PFSK-1 (cell line): ENCODE data around the gene PODN.

Experiments
- POLR2AphosphoS5 ChIP-seq: IDR thresholded peaks from 2 replicates; pipeline ENCODE4 v1.6.1; 2012; ENCODE audit warnings: low read depth, mild to moderate bottlenecking, control low read depth, low read length, moderate library complexity
- SIN3A ChIP-seq: IDR thresholded peaks from 2 replicates; pipeline ENCODE4 v1.6.1; 2012; ENCODE audit warnings: mild to moderate bottlenecking, low read length, moderate library complexity, borderline replicate concordance; ENCODE audit not compliant: insufficient read depth
- TAF1 ChIP-seq: IDR thresholded peaks from 2 replicates; pipeline ENCODE4 v1.6.1; 2012; ENCODE audit warnings: low read length, control low read depth, borderline replicate concordance; ENCODE audit not compliant: insufficient read depth
- TF ChIP-seq, protein P1 (sequence below), 2 experiments: IDR thresholded peaks; 2 replicates each; pipeline versions ENCODE4 v1.6.1 to v1.8.0; 2011 to 2012; ENCODE audit warnings: low read depth in 2 of 2, low read length in 2 of 2, control low read depth in 1 of 2, inconsistent platforms in 1 of 2, mild to moderate bottlenecking in 1 of 2, moderate library complexity in 1 of 2; ENCODE audit not compliant: insufficient read depth in 1 of 2

- TF ChIP-seq POLR2AphosphoS5 (no peak), SIN3A (no peak), TAF1 (no peak)
- TF ChIP-seq, protein P1, sequence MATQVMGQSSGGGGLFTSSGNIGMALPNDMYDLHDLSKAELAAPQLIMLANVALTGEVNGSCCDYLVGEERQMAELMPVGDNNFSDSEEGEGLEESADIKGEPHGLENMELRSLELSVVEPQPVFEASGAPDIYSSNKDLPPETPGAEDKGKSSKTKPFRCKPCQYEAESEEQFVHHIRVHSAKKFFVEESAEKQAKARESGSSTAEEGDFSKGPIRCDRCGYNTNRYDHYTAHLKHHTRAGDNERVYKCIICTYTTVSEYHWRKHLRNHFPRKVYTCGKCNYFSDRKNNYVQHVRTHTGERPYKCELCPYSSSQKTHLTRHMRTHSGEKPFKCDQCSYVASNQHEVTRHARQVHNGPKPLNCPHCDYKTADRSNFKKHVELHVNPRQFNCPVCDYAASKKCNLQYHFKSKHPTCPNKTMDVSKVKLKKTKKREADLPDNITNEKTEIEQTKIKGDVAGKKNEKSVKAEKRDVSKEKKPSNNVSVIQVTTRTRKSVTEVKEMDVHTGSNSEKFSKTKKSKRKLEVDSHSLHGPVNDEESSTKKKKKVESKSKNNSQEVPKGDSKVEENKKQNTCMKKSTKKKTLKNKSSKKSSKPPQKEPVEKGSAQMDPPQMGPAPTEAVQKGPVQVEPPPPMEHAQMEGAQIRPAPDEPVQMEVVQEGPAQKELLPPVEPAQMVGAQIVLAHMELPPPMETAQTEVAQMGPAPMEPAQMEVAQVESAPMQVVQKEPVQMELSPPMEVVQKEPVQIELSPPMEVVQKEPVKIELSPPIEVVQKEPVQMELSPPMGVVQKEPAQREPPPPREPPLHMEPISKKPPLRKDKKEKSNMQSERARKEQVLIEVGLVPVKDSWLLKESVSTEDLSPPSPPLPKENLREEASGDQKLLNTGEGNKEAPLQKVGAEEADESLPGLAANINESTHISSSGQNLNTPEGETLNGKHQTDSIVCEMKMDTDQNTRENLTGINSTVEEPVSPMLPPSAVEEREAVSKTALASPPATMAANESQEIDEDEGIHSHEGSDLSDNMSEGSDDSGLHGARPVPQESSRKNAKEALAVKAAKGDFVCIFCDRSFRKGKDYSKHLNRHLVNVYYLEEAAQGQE (IDR thresholded peaks at IDR 0.05; ENCODE audit: insufficient read depth in 1 of 2, low read depth in 2 of 2, low read length in 2 of 2): no peak
These were observed 12.9 kb upstream of the PODN start for GRCh38 chr1:53048960-53049573.
